ENCODE measurements around the gene SHH.

The SHH gene

DNA sequence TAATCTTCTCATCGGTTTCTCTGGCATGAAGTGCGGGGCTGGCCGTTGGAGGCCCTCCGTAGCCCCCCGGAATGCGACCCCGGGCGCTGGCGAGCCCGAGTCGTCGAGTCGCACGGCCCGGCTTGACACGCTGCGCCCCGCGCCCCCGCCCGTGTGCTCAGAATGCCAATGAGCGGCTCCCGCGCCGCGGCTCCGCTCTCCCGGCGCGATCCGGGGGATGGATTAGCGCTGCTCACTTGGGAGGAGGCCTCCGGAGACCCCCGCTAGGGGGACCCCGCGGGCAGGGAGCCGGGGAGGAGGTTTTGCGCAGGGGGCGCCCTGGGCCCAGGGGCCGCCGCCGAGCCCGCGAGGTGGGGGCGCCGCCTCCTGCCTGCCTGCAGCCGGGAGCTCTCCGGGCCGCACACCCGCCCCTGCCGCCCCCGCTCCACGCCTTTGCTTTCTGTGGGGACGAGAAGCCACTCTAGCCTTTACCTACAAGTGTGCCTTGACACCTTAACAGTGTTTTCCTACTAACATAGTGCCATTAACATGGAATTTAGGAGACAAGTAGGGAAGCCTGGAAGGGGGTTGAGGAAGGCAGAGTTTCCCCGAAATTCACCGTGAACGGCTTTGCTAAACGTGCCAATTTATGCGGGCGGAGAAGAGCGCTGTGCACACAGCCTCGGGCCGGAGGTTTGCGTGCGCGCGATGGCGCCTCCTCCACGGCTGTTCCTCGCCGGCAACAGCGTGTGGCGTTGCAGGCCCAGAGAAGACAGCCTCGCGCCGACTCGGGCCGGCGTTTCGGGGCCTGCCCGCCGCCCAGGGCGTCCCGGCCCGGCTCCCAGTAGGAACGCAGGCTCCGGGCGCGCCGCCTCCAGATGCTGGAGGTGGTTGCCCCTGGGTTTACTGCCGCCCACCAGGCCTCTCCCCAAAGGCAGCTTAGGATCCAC is 7.1 kb downstream of the SHH start:
- peak; percentile 85 for DNase-seq

DNA sequence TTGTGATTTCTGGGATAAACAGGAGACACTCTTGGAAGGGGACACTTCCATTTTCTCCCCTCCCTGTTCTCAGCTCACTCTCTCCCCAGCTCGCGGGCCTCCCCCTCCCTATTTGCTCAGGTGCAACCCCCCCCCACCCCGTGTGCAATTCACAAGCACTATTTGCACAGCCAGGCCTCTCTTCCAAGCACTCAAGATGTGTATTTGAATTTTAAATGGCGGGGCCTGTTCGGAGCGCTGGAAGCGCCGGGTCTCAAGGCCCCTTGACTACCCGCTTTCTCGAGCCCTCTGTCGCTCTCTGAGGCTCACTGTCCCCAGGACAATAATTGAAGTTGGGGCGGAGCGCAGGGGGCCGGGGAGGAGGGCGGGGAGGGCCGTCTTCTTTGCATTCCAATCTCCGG is 7.8 kb downstream of the SHH start:
- no peak for DNase-seq

DNA sequence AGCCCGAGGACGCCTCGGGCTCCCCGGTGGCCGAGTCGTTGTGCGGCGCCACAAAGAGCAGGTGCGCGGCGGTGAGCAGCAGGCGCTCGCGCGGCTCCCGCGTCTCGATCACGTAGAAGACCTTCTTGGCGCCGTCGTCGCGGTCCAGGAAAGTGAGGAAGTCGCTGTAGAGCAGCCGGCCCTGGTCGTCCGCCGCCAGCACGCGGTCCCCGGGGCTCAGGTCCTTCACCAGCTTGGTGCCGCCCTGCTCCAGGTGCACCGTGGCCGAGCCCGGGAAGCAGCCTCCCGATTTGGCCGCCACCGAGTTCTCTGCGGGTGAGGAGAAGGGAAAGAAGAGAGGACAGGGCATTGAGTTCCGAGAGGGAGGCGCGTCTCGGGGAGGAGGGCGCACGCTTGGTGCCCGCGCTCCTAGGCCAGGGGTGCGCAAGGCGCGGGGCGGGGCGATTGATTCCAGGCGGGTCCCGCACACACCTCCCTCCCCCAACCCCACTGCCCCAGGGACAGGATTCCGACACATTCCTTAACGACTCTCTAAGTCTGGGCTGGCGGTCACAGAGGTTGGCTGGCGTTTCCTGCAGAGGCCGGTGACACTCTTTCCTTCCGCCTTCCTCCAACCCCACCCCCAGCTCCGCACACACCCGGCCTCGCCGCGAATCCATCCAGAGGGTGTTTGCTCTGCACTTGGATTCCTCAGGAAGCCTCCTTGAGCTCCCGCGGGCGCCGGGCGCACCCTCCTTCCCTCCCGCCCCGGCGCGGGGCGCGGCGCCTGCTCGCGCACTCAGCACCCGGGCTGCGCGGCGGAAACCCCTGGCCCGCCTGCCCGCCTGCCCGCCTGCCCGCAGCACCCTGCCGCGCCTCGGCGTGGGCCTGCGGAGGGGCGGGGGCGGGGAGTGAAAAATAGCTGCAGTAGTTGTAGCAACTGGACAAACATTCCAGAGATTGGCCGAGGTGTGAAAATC is 8.6 kb downstream of the SHH start:
- DNase-seq, result peak; percentile 70

DNA sequence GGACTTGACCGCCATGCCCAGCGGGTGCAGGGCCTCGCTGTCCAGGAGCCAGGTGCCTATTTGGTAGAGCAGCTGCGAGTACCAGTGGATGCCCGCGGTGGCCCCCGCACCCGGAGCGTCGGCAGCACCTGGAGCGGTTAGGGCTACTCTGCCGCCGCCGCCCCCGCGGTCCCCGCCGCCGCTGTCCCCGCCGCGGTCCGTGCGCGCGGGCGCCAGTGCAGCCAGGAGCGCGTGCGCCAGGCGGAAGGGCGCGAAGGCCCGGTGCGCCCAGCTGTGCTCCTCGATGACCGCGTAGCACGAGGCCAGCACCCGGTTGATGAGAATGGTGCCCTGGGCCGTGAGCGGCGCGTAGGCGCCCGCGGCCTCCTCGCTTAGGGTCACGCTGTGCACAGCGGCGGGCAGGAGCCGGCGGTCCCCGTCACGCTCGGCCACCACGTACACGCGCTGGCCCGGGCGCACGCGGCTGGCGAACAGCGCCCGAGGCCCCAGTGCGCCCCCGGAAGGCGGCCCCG is 9.3 kb downstream of the SHH start:
- DNase-seq, result no peak

DNA sequence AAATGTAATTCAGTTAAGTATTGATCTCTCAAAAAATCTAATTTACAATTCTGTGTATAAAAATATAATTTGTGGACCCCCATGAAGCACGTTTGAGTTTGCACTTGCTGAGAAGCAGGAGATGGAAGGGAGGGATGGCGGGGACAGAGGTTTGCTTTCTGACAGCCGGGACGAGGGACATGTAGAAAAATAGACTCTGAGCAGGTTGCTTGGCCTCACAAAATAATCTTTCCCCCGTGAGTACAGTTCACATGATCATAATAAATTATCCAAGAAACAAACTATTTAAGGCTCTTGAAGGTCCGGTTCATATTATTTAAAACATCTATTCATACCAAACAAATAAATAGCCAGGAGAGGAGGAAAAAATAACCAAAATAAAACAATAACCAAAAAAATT is 10.0 kb downstream of the SHH start:
- no peak for DNase-seq

DNA sequence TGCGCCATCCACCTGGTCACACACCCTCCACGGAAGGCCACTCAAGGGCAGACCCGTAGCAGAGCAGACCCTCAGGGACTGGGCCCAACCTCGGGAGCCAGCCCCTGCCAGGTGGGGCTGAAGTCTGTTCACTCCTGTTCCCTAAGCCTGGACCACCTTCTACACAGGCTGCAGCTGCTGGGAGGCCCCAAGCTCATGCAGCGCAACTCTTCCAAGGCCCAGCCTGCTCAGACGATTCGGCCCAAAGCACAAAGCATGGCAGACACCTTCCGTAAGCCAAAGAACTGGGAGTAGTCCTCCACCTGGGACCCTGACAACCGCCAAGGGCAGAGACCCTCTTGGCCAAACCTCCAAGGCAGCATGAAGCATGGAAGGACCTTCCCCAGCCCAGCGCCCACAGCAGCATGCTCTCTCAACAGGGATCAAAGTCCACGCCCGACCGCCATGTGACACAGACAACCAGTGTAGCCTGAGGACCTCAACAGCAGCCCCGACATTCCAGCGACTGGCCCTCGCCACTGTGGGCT is 11.5 kb downstream of the SHH start:
- DNase-seq, result no peak

DNA sequence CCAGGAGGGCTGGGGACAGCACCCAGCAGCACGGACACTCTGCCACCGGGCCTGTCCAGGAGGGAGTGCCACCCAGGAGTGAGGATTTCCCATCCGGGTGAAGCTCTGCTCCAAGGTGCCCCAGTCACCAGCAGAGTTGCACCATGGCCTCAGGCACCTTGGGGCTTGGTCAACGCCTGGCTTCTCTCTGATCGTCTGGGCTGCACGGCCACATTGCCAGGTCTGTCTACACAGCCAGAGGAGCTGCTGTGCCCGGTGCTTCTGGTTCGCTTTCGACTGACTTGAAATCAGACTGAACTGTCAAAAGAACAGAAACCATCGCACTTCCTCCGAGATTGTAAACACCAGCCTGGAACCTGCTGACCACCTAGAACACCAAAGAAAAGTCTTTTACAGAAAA is 12.0 kb downstream of the SHH start:
- DNase-seq, result no peak

DNA sequence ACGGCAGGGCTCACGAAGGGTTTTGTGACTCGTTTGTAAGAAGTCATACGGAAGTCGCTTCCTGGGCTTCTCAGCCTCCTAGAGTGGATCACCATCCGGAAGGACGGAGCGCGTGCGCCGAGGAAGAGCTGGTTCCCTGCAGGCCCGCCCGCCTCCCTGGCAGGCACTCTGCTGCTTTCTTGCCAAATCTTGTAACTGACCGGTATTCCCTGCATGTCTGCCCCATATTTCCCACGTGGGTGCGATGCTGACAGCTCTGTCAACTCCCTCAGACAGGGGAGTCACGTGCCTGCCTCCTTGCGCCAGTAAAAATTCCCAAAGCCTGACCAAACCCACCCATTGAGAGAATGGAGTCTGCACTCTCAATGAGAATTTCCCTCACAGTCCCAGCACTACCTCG is 12.7 kb downstream of the SHH start:
- no peak for DNase-seq

DNA sequence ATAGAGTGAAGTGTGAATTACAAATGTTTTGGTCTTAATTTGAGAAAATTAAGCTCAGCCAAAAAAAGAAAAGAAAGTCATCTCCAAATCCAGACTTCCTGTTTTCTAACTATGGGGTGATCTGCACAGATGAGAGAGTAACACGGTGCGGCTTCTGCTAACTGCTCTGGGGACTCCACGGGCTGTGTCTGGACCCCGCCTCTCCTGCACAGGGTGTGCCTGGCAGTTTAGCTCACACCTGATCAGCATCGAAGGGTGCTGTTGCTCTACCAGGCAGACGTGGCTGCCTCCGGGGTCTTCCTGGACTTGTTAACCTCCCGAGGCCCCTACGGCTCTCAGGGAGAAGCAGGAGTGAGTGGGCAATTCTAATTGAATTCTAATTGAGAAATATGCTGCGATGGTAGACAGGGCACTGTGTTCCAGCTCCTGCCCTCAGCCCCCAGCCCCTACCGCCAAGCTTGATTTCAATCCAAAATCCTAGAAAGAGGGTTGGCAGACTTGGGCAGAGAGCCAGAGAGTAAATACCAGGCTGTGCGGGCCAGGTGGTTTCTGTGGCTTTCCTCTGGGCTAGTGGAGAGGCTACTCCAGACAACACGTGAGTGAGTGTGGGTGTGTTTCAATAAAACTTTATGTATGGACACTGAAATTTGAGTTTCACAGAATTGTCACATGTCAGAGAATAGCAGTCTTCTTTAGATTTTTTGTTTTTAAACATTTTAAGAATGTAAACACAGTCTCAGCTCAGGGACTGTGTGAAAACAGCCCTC is 13.4 kb downstream of the SHH start:
- no peak for DNase-seq

DNA sequence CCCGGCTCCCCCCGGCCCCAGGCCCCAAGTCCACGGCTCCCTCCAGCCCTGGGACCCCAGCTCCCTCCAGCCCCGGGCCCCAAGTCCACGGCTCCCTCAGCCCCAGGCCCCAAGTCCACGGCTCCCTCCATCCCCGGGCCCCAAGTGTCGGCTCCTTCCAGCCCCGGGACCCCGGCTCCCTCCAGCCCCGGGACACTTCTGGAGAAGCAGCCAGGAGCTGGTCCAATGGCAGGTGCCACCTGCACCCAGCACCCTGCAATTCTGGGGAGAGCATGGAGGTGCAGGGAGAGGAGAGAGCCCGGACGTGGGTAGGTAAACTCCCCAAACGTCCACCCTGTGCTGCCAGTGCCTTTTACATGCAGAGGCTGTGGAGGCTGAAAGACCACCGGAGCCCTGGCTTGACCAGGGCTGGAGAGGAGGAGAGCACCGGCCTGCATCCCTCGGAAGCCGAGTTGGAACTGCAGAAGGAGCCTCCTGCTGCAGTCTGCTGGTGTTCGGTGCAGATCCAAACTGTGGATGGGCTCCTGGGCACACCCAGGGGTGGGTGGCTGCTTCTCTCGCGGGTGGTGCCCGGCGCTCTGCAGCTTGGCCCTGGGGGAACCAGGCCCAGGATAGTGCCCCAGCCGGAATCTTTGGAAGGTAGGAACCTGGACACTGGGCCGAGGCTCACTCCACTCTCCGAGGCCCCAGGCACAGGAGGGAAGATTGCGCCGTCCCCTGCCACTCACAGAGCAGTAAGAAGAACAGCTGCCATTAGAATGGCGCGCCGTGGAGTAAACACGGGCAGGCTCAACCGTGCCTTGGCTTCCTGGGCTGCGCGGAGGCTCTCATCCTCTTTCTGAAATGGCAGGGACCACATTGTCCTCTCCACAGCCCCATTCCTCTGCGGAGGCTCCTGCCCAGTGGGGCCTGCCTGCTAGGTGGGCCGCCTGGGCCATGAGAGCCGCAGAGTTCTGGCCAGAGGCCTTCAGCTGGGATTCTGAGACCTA is 14.7 kb downstream of the SHH start:
- DNase-seq, result no peak

DNA sequence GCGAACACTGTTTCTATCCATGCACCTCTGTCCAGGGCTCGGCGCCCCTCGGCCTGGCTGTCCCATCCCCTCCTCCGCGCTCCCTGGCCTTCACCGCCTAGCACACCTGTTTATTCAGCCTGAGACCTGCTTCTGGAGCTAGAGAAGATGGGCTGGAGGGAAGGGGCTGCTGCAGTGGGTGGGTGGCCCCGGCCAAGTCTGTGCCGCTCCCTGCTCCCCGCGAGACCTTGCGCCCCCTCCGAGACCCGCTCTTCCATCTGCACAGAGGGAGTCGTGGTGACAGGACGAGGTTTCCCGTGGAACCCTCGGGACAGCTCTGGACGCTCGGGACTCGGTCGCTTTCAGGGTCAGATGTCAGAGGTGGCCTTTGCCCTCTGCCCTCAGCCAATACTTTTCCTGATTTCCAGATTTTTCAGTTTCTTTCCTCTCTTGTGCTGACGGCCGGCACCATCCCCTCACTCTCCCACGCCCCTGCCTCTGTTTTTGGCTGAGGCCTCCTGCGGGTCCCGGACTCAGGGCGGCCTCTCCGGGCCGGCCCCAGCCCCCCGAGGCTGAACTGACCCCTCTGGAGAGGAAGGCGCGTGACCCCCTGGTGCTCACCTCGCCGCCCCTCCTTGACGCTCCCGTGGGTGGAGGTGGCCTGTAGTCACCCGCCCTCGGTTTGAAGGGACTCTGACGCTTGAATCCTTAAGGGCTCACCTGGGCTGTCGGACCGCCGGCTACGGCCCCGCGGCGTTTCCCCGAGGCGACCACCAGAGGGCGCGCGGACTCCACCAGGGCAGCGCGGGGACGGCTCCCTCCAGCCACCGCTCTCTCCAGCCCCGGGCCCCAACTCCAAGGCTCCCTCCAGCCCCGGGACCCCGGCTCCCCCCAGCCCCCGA is 15.6 kb downstream of the SHH start:
- peak; percentile 80 for DNase-seq

DNA sequence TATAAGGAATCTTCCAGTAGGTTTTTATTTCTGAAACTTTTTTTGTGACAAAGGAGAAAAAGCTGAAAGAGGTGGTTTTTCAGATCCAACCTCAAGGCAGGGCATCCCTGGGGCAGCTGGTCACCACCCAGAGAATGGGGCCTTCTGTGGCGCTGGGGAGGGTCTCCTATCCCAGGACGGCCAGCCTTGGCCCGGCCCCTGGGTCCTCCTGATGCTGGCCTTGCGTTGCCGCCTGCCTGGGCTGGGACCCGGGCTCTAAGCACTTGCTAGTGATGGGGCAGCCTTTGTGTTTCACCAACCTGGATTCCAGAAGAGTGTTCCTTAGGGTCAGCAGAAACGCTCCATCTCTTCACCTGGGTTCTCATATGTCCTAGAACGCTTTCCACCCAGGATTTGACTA is 16.3 kb downstream of the SHH start:
- DNase-seq, result no peak

DNA sequence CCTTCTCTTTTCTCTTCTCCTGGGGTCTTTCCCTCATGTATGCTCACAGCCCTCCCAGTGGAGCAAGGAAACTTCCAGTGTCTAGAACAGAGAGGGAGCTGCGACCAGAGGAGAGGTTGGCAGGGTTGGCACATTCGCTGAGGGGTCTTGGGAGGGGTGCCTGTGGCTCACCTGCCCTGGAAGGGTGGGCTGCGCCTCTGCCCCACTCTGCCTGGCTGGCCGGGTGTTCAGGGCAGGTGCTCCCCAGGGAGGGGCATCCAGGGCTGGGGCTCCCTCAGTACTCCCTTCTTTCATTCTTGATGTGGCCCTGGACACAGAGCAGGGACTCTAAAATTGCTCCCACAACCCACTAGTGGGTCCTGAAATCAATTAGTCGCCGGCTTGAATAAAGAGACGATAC is 16.9 kb downstream of the SHH start:
- DNase-seq, result no peak

DNA sequence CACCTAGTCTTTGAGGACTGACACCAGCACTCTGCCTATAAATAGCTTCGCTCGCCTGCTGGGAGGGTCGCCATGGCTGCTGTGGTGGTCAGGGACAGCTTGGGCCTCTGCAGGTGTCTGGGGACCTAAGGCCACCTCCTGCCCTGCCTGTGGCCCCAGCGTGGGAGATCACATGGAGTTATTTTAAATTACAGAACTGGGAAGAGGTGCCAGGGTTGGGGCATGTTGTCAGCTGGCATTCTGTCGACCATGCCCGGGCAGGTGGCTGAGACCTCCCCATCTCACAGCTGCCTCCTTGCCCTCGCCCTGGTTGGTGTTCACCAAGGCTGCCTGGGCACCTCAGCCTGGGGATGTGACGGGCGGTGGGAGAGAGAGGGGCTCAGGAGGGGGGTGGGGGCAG is 18.1 kb downstream of the SHH start:
- no peak for DNase-seq

DNA sequence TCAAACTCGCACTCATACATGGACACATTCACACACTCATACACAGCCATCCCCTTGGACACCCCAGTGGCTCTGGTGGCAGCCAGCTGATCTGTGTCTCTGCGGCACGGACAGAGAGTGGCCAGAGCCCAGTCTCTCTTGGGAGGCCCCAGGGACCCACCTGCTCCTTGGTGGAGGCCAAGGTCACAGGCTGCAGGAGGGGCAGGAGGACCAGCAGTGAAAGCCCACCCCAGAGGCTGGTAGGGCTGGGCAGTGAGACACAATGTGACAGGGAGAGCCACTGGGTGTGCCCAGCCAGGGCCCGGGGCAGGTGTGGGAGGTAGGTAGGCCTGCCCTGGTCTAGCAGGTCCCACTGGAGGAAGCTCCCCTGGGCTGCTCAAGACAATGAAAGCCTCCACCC is 18.5 kb downstream of the SHH start:
- no peak for DNase-seq

DNA sequence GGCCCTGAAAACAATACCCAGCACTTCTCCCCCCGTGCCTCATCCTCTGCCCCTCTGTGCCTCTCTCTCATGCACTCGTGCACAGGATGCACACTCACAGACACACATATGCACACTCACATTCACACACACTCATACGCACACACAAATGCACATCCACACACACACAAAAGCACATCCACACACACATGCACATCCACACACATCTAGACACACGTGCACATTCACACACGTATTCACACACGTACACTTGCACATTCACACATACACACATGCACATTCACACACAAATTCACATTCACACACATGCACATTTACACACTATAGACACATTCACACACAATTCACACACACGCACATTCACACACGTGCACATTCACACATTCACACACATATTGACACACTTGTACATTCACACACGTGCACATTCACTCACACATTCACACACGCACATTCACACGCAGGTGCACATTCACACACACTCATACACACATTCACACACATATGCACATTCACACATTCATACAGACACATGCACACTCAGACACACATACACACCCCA is 19.2 kb downstream of the SHH start:
- DNase-seq, result no peak

DNA sequence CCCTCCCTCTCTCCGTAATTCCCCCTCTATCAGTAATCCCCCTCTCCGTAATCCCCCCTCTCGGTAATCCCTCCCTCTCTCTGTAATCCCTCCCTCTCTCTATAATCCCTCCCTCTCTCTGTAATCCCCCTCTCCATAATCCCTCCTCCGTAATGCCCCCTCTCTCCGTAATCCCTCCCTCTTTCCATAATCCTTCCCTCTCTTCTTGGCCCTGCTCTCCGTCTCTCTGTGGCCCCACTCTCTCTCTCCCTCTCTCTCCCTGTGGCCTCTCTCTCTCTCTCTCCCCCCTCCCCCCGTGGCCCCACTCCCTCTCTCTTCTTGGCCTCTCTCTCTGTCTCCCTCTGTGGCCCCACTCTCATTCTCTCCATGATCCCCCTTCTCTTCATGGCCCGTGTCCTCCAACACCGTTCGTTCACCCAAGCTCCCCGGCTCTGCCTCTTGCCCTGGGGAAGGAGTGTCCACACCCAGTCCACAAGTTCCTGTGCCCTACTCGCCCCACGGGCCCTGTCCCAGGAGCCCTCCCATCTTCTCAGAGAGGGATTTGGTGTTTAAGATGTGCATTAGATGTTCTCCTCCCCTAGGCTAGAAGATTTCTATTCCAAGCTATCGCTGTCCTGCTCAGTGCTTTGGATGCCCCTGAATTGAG is 19.8 kb downstream of the SHH start:
- DNase-seq, result no peak

DNA sequence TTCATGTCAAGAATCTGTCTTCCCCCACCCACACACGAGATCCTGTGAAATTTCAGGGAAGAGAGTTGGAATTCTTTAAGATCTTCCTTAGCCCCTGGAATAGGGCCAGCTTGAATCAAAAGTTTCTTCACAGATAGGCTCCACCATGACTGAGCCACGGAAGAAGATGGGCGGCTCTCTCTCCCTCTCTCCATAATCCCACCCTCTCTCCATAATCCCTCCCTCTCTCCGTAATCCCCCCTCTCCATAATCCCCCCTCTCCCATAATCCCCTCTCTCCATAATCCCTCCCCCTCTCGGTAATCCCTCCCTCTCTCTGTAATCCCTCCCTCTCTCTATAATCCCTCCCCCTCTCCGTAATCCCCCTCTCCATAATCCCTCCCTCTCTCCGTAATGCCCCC is 20.4 kb downstream of the SHH start:
- DNase-seq, result no peak

DNA sequence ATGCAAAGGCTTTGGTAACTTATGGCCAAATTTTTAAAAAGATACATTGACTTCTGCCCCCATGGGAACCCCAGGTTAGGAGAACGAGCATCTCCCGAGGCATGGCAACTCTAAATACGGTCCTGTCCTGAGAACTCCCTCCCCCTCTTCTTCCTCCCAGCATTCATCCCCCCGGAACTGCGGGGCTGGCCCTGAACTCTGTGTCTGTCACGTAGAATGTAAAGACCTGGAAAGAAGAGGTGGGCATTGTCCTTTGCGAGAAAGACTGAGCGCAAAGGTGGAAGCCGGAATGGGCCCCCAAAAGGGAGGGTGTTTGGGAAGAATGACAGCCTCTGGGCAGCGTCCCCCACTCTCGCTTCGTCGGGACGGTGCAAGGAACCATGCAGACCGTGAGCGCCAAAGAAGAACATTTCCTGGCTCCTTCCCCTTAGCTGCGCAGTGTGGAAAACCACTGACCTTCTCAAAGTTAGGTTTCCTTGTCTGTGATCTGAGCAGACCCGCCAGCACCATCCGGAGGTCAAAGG is 21.0 kb downstream of the SHH start:
- no peak for DNase-seq

Measured in retina (tissue), 1 donor.